Activated CD8-positive, alpha-beta memory T cell treated with anti-CD3 and anti-CD28 coated beads for 48 hours (primary cell): Measurements from ENCODE around the gene NTSR2.

Experiments used
- DNase-seq, 3 experiments: peaks; one replicate each; pipeline ENCODE4 v3.0.0-alpha.2; 2020; ENCODE audit warnings: low read depth in 2 of 3, low spot score in 2 of 3

The NTSR2 gene

GRCh38 chr2:11699686-11700670 lies 30.0 kb upstream of the NTSR2 start:
- DNase-seq, result no peak

GRCh38 chr2:11698009-11698922 lies 28.3 kb upstream of the NTSR2 start:
- no peak for DNase-seq

DNA sequence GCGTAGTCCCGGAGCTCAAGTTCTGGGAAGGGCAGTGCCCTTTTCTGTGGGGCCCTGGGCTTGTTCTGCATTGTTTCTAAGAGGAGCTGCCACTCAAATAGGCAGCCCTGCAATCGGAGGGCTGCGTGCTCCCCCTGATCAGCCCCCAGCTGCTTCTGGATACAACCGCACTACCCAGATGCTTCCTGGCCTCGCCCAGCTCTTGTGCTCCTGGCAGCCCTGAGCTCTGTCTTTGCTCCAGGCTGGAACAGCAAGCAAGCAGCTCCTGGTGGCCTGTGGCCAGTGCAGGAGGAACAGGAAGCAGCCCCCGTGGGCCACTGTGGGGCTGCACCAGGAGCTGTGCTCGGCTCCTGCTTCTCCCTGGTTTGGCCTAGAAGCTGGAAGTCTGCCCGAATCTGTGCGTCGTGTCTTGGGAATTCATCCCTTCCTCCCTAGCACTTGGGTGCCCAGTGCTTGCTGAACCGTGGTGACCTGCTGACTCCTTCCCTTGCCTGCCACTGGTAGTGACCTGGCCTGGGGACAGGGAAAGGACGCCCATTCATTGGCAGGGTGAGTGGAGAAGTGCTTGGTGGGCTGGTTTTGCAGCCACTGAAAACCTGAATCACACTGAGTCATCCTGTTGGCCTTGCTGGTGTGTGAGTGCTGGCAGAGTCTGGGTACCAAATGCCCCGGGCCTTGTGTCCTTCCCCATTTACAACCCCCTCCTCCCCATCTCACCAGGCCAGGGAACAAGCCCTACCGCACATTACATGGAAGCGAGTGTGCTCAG lies 27.3 kb upstream of the NTSR2 start:
- DNase-seq, result no peak

GRCh38 chr2:11696736-11697102 lies 26.7 kb upstream of the NTSR2 start:
- no peak for DNase-seq

GRCh38 chr2:11695576-11695975 lies 25.6 kb upstream of the NTSR2 start:
- no peak for DNase-seq

- DNase-seq, result peak in 2 of 3 experiments; percentile 16 to 44
Observed at GRCh38 chr2:11692966-11693521, 23.0 kb upstream of the NTSR2 start.

GRCh38 chr2:11691076-11691660 lies 21.2 kb upstream of the NTSR2 start:
- DNase-seq, result no peak

GRCh38 chr2:11688222-11689069 lies 18.5 kb upstream of the NTSR2 start:
- peak; percentile 64 to 84 (median 71) for DNase-seq

- DNase-seq, result no peak
Observed at GRCh38 chr2:11687736-11688135, 17.7 kb upstream of the NTSR2 start.

DNA sequence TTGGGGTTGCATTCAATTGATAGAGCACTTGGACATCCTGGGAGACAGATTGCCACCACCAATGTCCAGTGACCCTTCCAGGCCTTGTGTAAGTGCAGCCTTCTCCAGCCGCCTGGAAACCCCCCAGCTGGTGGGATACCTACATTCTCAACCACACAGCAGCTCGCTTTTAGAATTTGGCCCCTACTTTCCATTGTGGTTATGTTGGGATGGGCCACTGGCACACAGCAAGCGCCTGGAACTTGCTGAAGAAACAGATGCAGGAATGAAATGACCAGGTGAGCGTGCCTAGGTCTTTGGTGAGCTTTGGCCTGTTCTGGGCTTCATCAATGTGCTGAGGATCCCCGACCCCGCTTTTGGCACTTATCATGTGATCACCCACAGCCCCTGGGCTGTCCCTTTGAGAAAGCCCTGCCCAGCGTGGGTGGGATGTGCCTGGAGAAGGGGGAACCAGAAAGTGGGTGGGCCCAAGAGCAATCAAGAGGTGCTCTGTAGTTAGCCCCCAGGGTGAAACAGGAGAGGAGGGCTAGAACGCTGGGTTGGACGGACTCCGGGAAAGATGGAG lies 16.0 kb upstream of the NTSR2 start:
- DNase-seq, result no peak

- no peak for DNase-seq
Observed at GRCh38 chr2:11684894-11685460, 15.0 kb upstream of the NTSR2 start.

DNA sequence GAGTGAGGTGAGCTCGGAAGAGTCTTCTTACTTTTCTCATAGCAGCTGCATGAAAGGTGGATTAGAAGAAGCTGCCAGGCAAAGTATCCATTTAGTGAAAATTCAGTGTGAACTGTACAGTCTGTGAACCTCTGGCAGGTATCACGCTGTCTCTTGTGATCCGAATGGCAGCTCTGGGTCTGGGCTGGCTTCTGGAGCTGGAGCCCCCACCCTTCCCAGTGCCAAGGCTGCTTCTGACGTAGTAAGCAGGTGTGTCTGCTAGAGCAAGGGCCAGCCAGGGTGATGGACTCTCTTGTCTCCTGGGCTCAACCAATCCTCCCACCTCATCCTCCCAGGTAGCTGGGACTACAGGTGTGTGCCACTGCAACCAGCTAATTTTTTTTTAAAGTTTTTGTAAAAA lies 14.0 kb upstream of the NTSR2 start:
- no peak for DNase-seq

DNA sequence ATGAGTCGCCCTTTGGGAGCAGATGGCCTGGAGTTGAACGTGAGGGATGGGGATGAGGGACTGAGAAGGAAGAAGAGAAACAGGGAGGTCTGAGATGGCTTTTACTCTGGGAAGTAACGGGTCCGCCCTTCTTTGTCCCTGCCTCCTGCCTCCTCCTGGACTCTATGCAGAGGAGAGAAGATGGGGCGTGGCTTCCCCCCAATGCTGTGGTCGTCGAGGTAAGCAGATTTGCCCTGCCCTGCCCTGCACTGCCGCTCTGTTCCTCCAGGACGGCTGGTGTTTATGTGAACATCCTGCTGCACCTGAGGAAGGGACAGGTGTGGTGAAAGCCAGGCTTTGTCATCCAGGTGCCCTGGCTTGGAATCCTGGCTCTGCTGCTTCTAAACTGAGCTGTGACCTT lies 13.5 kb upstream of the NTSR2 start:
- no peak for DNase-seq

DNA sequence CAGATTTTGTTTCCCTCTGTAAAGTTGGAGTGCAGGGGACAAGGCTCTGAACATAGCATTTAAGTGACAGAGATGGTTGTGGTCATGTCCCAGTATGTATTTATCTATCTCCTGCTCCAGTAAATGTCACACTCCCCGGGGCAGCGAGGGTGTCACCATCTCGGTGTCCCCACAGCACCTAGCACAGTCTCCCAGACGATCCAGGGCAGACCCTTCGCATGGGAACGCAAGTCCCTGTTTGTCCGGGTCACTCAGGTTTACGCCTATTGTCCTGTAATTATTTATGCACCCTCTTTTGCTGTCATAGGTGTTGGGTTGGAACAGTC lies 12.6 kb upstream of the NTSR2 start:
- no peak for DNase-seq

DNA sequence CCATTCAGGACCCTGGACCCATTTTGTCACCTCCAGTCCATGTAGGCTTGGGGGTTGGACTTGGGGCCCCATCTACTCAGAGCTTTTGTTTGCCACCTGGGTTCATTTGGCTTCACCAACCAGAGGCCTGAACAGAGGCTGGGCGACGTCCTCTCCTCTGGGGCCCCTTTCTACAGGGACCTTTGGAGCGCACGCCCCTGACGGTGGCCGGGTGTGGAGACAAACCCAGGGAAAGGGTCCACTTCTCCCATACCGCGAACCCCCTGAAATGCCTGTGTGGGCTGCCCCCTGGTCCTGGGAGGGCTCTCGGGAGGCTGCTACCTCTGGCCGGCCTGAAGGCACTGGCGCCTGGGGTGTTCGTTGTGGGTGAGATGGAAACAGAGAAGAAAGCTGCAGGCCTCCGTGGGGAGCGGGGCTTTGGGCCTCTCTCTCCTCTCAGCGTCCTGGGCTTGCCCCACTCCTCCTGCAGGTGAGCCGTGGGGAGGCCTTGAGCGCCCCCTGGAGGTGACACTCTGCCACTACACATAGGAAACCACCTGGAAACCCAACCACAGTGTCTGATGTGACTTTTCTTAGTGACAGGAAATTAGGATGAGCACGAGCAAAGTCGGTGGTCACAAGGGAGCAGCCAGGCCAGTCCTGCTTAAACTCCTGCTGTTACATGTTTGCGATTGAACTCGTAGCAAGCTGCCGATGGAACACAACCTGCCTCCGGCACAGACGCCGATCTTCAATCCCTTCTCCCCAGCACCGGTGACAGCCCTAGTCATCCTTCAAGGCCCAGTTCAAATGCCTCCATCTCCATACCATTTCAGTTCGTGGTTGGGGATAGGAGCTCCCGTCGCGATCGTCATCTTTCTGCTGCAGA lies 12.0 kb upstream of the NTSR2 start:
- DNase-seq, result peak; percentile 35 to 50 (median 45)

DNA sequence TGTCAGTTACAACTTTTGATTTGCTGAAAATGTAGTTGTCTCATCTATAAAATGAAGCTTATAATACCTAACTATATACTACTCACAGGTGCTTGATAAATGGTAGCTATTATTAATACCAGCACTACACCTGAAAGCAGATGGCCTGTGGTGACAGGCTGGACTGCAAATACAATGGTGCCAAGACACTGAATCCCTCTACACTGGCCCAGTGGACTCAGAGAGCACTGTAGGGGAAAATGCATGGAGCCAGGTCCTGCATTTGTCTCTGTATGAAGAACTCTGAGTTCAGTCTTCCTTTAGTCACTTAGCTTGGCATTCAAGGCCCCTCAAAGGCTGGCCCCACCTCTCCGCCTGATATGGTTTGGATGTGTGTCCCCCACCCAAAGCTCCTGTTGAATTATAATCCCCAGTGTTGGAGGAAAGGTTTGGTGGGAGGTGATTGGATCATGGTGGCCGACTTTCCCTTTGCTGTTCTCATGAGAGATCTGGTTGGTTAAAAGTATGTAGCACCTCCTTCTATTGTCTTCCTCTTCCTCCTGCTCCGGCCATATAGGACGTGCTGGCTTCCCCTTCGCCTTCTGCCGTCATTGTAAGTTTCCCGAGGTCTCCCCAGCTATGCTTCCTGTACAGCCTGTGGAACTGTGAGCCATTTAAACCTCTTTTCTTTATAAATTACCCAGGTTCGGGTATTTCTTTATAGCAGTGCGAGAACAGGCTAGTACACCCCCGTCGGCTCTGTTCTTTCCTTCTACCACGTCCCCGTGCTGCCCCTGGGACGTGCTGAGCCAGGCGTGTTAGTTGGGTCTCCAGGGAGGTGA lies 11.1 kb upstream of the NTSR2 start:
- DNase-seq, result no peak
